Liver (tissue), 9 donors: ENCODE data around the gene PHF11. TPM values are rescaled to one million over a fixed set of nuclear protein-coding genes. Genes with fewer than 3 reads are reported as not detected.
A peak's percentile ranks its signal among the peaks of the same experiment; 100 is the strongest.

Experiments used
- DNase-seq: peaks from one replicate; pipeline ENCODE4 v3.0.0-alpha.2; 2017; ENCODE audit warnings: low spot score
- H3K27ac ChIP-seq, 2 donors: one replicate each; pipeline ENCODE4 v1.7.0; 2013; ENCODE audit warnings: inconsistent platforms in 2 of 2, low read length in 2 of 2, control low read depth in 1 of 2, low read depth in 1 of 2, mild to moderate bottlenecking in 1 of 2
- H3K27me3 ChIP-seq, 4 donors: one replicate each; pipeline versions ENCODE4 v1.6.1 to v1.7.0; 2013; ENCODE audit warnings: low read length in 3 of 4, inconsistent platforms in 1 of 4, mild to moderate bottlenecking in 1 of 4, moderate library complexity in 1 of 4; ENCODE audit not compliant: control insufficient read depth in 4 of 4, insufficient read depth in 4 of 4
- H3K36me3 ChIP-seq, 4 donors: one replicate each; pipeline versions ENCODE4 v1.6.1 to v1.7.0; 2013; ENCODE audit warnings: low read length in 3 of 4, mild to moderate bottlenecking in 3 of 4, low read depth in 1 of 4, moderate library complexity in 1 of 4; ENCODE audit not compliant: control insufficient read depth in 4 of 4, insufficient read depth in 3 of 4
- H3K4me1 ChIP-seq, 4 donors: one replicate each; pipeline versions ENCODE4 v1.6.1 to v1.7.0; 2013; ENCODE audit warnings: low read length in 3 of 4, mild to moderate bottlenecking in 3 of 4, moderate library complexity in 1 of 4; ENCODE audit not compliant: control insufficient read depth in 4 of 4, insufficient read depth in 4 of 4
- H3K4me3 ChIP-seq, 3 donors: one replicate each; pipeline versions ENCODE4 v1.6.1 to v1.7.0; 2013; ENCODE audit warnings: low read length in 3 of 3, control low read depth in 1 of 3, low read depth in 1 of 3, mild to moderate bottlenecking in 1 of 3
- H3K9ac ChIP-seq, 2 donors: one replicate each; pipeline ENCODE4 v1.7.0; 2013; ENCODE audit warnings: low read length in 2 of 2, mild to moderate bottlenecking in 2 of 2, moderate library complexity in 2 of 2, control low read depth in 1 of 2, low read depth in 1 of 2
- H3K9me3 ChIP-seq, 4 donors: one replicate each; pipeline versions ENCODE4 v1.6.1 to v1.7.0; 2013; ENCODE audit warnings: low read length in 3 of 4; ENCODE audit not compliant: control insufficient read depth in 4 of 4
- ATF3 ChIP-seq: IDR thresholded peaks from 2 replicates; pipeline ENCODE4 v1.6.1; 2016; ENCODE audit warnings: antibody characterized with exemption
- CTCF ChIP-seq: fragments of 150-350 bp; IDR thresholded peaks from 2 replicates; pipeline ENCODE4 v1.5.1; 2017; ENCODE audit warnings: improper control_type of control experiment, low read depth, low read length; ENCODE audit not compliant: missing input control
- EGR1 ChIP-seq, 2 donors: IDR thresholded peaks; 2 replicates each; pipeline ENCODE4 v1.6.1; 2016 to 2018; ENCODE audit warnings: antibody characterized with exemption in 2 of 2, low read depth in 2 of 2
- FOXA1 ChIP-seq: IDR thresholded peaks from 2 replicates; pipeline ENCODE4 v1.6.1; 2016; ENCODE audit warnings: antibody characterized with exemption
- GABPA ChIP-seq, 2 donors: IDR thresholded peaks in 1 of 2; conservative IDR thresholded peaks in 1 of 2; 2 replicates each; pipeline ENCODE4 v1.6.1; 2016; ENCODE audit warnings: antibody characterized with exemption in 2 of 2, mild to moderate bottlenecking in 1 of 2, moderate library complexity in 1 of 2
- HNF4A ChIP-seq, 2 donors: conservative IDR thresholded peaks; 2 replicates each; pipeline ENCODE4 v1.6.1; 2016; ENCODE audit warnings: antibody characterized with exemption in 2 of 2, mild to moderate bottlenecking in 2 of 2
- JUND ChIP-seq, 2 donors: IDR thresholded peaks; 2 replicates each; pipeline ENCODE4 v1.6.1; 2016; ENCODE audit warnings: antibody characterized with exemption in 2 of 2
- MAX ChIP-seq: IDR thresholded peaks from 2 replicates; pipeline ENCODE4 v1.6.1; 2016; ENCODE audit warnings: antibody characterized with exemption
- NR2F2 ChIP-seq: IDR thresholded peaks from 2 replicates; pipeline ENCODE4 v1.6.1; 2016; ENCODE audit warnings: antibody characterized with exemption
- RAD21 ChIP-seq, 2 donors: IDR thresholded peaks; 2 replicates each; pipeline ENCODE4 v1.6.1; 2016; ENCODE audit warnings: antibody characterized with exemption in 2 of 2, mild to moderate bottlenecking in 2 of 2
- SP1 ChIP-seq: IDR thresholded peaks from 2 replicates; pipeline ENCODE4 v1.6.1; 2018; ENCODE audit warnings: antibody characterized with exemption, mild to moderate bottlenecking
- YY1 ChIP-seq: IDR thresholded peaks from 2 replicates; pipeline ENCODE4 v1.6.1; 2016; ENCODE audit warnings: antibody characterized with exemption, mild to moderate bottlenecking
- ZBTB33 ChIP-seq: IDR thresholded peaks from 2 replicates; pipeline ENCODE4 v1.6.1; 2016; ENCODE audit warnings: antibody characterized with exemption
- WGBS: extraction: QIAGEN DNeasy Blood & Tissue Kit; methylation state at CpG from one replicate; pipeline ENCODE4 v1.1.7; 2013; 5-methylcytosine and 5-hydroxymethylcytosine counted together
- polyA plus RNA-seq, 2 donors: library from polyadenylated mRNA; stranded (reverse) in 1 of 2; unstranded in 1 of 2; fragments of 200-250 nt in 1 of 2; fragments of >200 nt in 1 of 2; fragmentation: Nextera tagmentation in 1 of 2; extraction: Ambion mirVana in 1 of 2; gene quantifications; one replicate each; pipeline versions ENCODE4 v1.2.1 to v1.2.3, GENCODE V29; 2013 to 2015
- total RNA-seq, 2 donors: library from RNA; depleted of rRNA; stranded (reverse); fragments of >200 nt; gene quantifications; one replicate each; pipeline ENCODE4 v1.2.3, GENCODE V29; 2014
- donor health status: healthy.
- donor health status: healthy.
- donor health status: healthy.
- donor health status: healthy.
- donor health status: healthy.

PHF11 gene
- 10 to 100 TPM in 1 of 2 donors, 1 to 10 TPM in 1; 8.6 to 14.2 TPM for total RNA-seq
- 10 to 100 TPM in 1 of 2 donors, 1 to 10 TPM in 1; 8.8 to 16.1 TPM for polyA plus RNA-seq

- WGBS: 3% methylated on average over 71 of the region's 71 CpGs
- peaks cover 0 to 3% (median 2%) of the 10 kb centered on the region in 4 donors for H3K36me3 ChIP-seq
- H3K4me1 ChIP-seq: peaks cover 0 to 5% (median 2%) of the 10 kb centered on the region in 4 donors
- no peaks in the 10 kb centered on the region for H3K27me3 ChIP-seq
- peak; percentile 80 for DNase-seq
- TF ChIP-seq ATF3 (no peak), SP1 (peak; percentile 3), FOXA1 (no peak), RAD21 (IDR thresholded peaks at IDR 0.05) (peak; percentile 7 to 23), CTCF (peak; percentile 20), EGR1 (IDR thresholded peaks at IDR 0.05; ENCODE audit: low read depth in 2 of 2) (peak in 1 of 2 donors; percentile 3), GABPA (IDR thresholded peaks at IDR 0.05 in 1 of 2, conservative IDR thresholded peaks at IDR 0.05 in 1 of 2) (peak in 1 of 2 donors; percentile 49), YY1 (peak; percentile 58)
- no peaks in the 10 kb centered on the region for H3K9me3 ChIP-seq
- H3K4me3 ChIP-seq: peak within 1 kb of the TSS; percentile 66 to 86 (median 75)
- H3K27ac ChIP-seq: peak within 1 kb of the TSS; percentile 87 to 91
- peak within 1 kb of the TSS; percentile 76 to 96 for H3K9ac ChIP-seq
These were observed at the start of gene PHF11 for GRCh38 chr13:49495783-49496762. TSS of gene PHF11 (plus strand) at chr13:49495953. CDS start at chr13:49496002, 49 bp downstream.

- Histone ChIP-seq H3K4me1 (peaks cover 0 to 24% (median 7%) of the 10 kb centered on the region in 4 donors), H3K9me3 (no peaks in the 10 kb centered on the region), H3K36me3 (no peaks in the 10 kb centered on the region), H3K27me3 (no peaks in the 10 kb centered on the region), H3K27ac (no peak overlapping the region), H3K4me3 (no peak overlapping the region), H3K9ac (no peak overlapping the region)
- TF ChIP-seq RAD21 (IDR thresholded peaks at IDR 0.05) (no peak), ZBTB33 (no peak), MAX (no peak), SP1 (no peak), ATF3 (no peak), EGR1 (IDR thresholded peaks at IDR 0.05; ENCODE audit: low read depth in 2 of 2) (no peak), GABPA (IDR thresholded peaks at IDR 0.05 in 1 of 2, conservative IDR thresholded peaks at IDR 0.05 in 1 of 2) (no peak), JUND (IDR thresholded peaks at IDR 0.05) (no peak), HNF4A (conservative IDR thresholded peaks at IDR 0.05) (no peak), YY1 (no peak), NR2F2 (no peak)
- DNase-seq: no peak
These were observed 49.3 kb upstream of the PHF11 start for GRCh38 chr13:49446473-49446872.
